Panc1 (cell line): ENCODE data around the gene MAGI1. TPM values are rescaled to one million over a fixed set of nuclear protein-coding genes. Genes with fewer than 3 reads are reported as not detected.

Experiments used
- ATAC-seq: fragments of 200-7000 bp; cut with Tn5 transposase; 2 replicates; pipeline ENCODE4 v1.9.1; 2020; ENCODE audit warnings: mild to moderate bottlenecking, moderate library complexity
- BruUV-seq: library from RNA; stranded (reverse); fragments of 400-500 nt; replicated peaks from 2 replicates; lab custom pipeline; 2021; lab: Mats Ljungman, UMichigan
- CTCF ChIA-PET: fragments of 300-600 bp; sonication (Branson Sonifier 250); formaldehyde crosslinking; loops from one replicate; lab custom pipeline; 2022; ENCODE audit warnings: antibody characterized with exemption; lab: Charles Lee
- POLR2A ChIA-PET: fragments of 300-600 bp; sonication (Branson Sonifier 250); formaldehyde crosslinking; loops from one replicate; lab custom pipeline; 2022; ENCODE audit warnings: antibody characterized with exemption; lab: Charles Lee
- DNase-seq: peaks from one replicate; pipeline ENCODE4 v3.0.0-alpha.2; 2010; ENCODE audit warnings: low read depth, low spot score
- H3K27ac ChIP-seq: 2 replicates; pipeline ENCODE4 v1.5.1; 2011; ENCODE audit warnings: mild to moderate bottlenecking, low read length, inconsistent platforms
- H3K27me3 ChIP-seq: fragments of 200-500 bp; sonication (Bioruptor generic); 2 replicates; pipeline ENCODE4 v1.6.0; 2014; ENCODE audit warnings: low read length, inconsistent platforms; ENCODE audit not compliant: control insufficient read depth, insufficient read depth
- H3K36me3 ChIP-seq: fragments of 200-500 bp; sonication (Bioruptor generic); 2 replicates; pipeline ENCODE4 v1.5.1; 2014; ENCODE audit warnings: inconsistent platforms, mild to moderate bottlenecking, low read length, moderate library complexity; ENCODE audit not compliant: control insufficient read depth, insufficient read depth
- H3K4me1 ChIP-seq: 2 replicates; pipeline ENCODE4 v1.5.1; 2011; ENCODE audit warnings: inconsistent platforms, mild to moderate bottlenecking, low read length, moderate library complexity; ENCODE audit not compliant: control insufficient read depth, insufficient read depth
- H3K4me3 ChIP-seq, 2 experiments: 2 replicates each; pipeline ENCODE4 v1.5.1; 2011 to 2012; ENCODE audit warnings: low read depth in 2 of 2, low read length in 2 of 2, mild to moderate bottlenecking in 2 of 2, inconsistent platforms in 1 of 2, moderate library complexity in 1 of 2
- H3K9me3 ChIP-seq: fragments of 200-500 bp; sonication (Bioruptor generic); 2 replicates; pipeline ENCODE4 v1.5.1; 2014; ENCODE audit warnings: low read depth, mild to moderate bottlenecking, inconsistent platforms, low read length, moderate library complexity; ENCODE audit not compliant: control insufficient read depth, insufficient read depth
- CTCF ChIP-seq: fragments of 450-650 bp; IDR thresholded peaks from 2 replicates; pipeline ENCODE4 v1.5.1; 2017; ENCODE audit warnings: mild to moderate bottlenecking
- POLR2AphosphoS5 ChIP-seq: IDR thresholded peaks from 2 replicates; pipeline ENCODE4 v1.6.1; 2012; ENCODE audit warnings: mild to moderate bottlenecking, low read depth, low read length, moderate library complexity
- REST ChIP-seq, 2 experiments: IDR thresholded peaks; 2 replicates each; pipeline ENCODE4 v1.6.1; 2011 to 2012; ENCODE audit warnings: low read depth in 2 of 2, control low read depth in 1 of 2, low read length in 1 of 2, mild to moderate bottlenecking in 1 of 2, moderate library complexity in 1 of 2; ENCODE audit not compliant: insufficient read depth in 1 of 2
- SIN3A ChIP-seq: IDR thresholded peaks from 2 replicates; pipeline ENCODE4 v1.6.1; 2012; ENCODE audit warnings: low read depth, mild to moderate bottlenecking, low read length, moderate library complexity, borderline replicate concordance; ENCODE audit not compliant: insufficient read depth
- TCF7L2 ChIP-seq: IDR thresholded peaks from 2 replicates; pipeline ENCODE4 v1.6.1; 2011; ENCODE audit warnings: mild to moderate bottlenecking, low read depth, low read length, inconsistent platforms
- in situ Hi-C: cut with HindIII; loops from 2 replicates; pipeline ENCODE4 v1.10.0; 2016; ENCODE audit warnings: low sequenced_read_pairs, low pct_unique_long_range_greater_than_20kb
- intact Hi-C: fragments of 100-400 bp; cut with micrococcal nuclease; formaldehyde crosslinking; loops from one replicate; pipeline ENCODE4 v1.10.0; 2022; ENCODE audit not compliant: unreplicated experiment
- total RNA-seq: library from RNA; stranded (reverse); gene quantifications from one replicate; pipeline ENCODE4 v1.2.1, GENCODE V29; 2021; ENCODE audit not compliant: unreplicated experiment

Gene MAGI1
- total RNA-seq, 1 experiment from 2014 or later, result 9.5 TPM

- Histone ChIP-seq H3K27ac (no peak overlapping the region), H3K9me3 (no peaks in the 10 kb centered on the region), H3K4me1 (no peaks in the 10 kb centered on the region), H3K4me3 (no peak overlapping the region), H3K36me3 (no peaks in the 10 kb centered on the region), H3K27me3 (no peaks in the 10 kb centered on the region)
- in situ Hi-C loops (no loop called here), intact Hi-C loops (no loop called here)
- TF ChIP-seq TCF7L2, result no peak
- POLR2A ChIA-PET, result no interaction called here
- CTCF ChIA-PET, result no interaction called here
- no TSS peak for BruUV-seq
- DNase-seq, result no peak
- ATAC-seq, result no peak
These were observed 501.6 kb downstream of the MAGI1 start for GRCh38 chr3:65537109-65537508.

- intact Hi-C loops, result no loop called here
- DNase-seq, result no peak
- H3K4me1 ChIP-seq, result no peaks in the 10 kb centered on the region
- ChIA-PET CTCF (no interaction called here), POLR2A (no interaction called here)
- no peak overlapping the region for H3K4me3 ChIP-seq
- no peaks in the 10 kb centered on the region for H3K27me3 ChIP-seq
- no peak overlapping the region for H3K27ac ChIP-seq
- ATAC-seq, result no peak
- H3K9me3 ChIP-seq, result no peaks in the 10 kb centered on the region
- in situ Hi-C loops, result no loop called here
- no TSS peak for BruUV-seq
- H3K36me3 ChIP-seq, result no peaks in the 10 kb centered on the region
- no peak for TF ChIP-seq REST (IDR thresholded peaks at IDR 0.05; ENCODE audit: insufficient read depth in 1 of 2, low read depth in 2 of 2, low read length in 1 of 2)
- TF ChIP-seq TCF7L2, result no peak
- no peak for TF ChIP-seq SIN3A
- no peak for TF ChIP-seq CTCF
- TF ChIP-seq POLR2AphosphoS5, result no peak
These were observed 503.5 kb downstream of the MAGI1 start for GRCh38 chr3:65535260-65535659.

- ATAC-seq (no peak), DNase-seq (no peak)
- Histone ChIP-seq H3K27ac (no peak overlapping the region), H3K4me1 (no peaks in the 10 kb centered on the region), H3K27me3 (no peaks in the 10 kb centered on the region), H3K4me3 (no peak overlapping the region), H3K9me3 (no peaks in the 10 kb centered on the region), H3K36me3 (no peaks in the 10 kb centered on the region)
- in situ Hi-C loops (no loop called here), intact Hi-C loops (no loop called here)
- BruUV-seq, result no TSS peak
- CTCF ChIA-PET, result no interaction called here
- TF ChIP-seq POLR2AphosphoS5 (no peak), REST (IDR thresholded peaks at IDR 0.05; ENCODE audit: insufficient read depth in 1 of 2, low read depth in 2 of 2, low read length in 1 of 2) (no peak), SIN3A (no peak), TCF7L2 (no peak), CTCF (no peak)
- POLR2A ChIA-PET, result no interaction called here
These were observed 503.9 kb downstream of the MAGI1 start for GRCh38 chr3:65534805-65535204.
